GM12892 (cell line): ENCODE data around the gene SERPING1.

Experiments
- DNase-seq: peaks from one replicate; pipeline ENCODE4 v3.0.0; 2011; ENCODE audit not compliant: insufficient read length
- FAIRE-seq: peaks from 2 replicates; lab custom pipeline; 2011; peaks lifted over from hg19 to GRCh38; lab: Jason Lieb, UNC
- POLR2A ChIP-seq: IDR thresholded peaks from 2 replicates; pipeline ENCODE4 v1.6.1; 2011; ENCODE audit warnings: low read depth, low read length, control low read depth
- POLR2AphosphoS5 ChIP-seq: IDR thresholded peaks from 2 replicates; pipeline ENCODE4 v1.6.1; 2011; ENCODE audit warnings: low read depth, low read length, control low read depth
- TAF1 ChIP-seq: IDR thresholded peaks from 2 replicates; pipeline ENCODE4 v1.6.1; 2011; ENCODE audit warnings: low read depth, mild to moderate bottlenecking, control low read depth, low read length, borderline replicate concordance

Gene SERPING1

DNA sequence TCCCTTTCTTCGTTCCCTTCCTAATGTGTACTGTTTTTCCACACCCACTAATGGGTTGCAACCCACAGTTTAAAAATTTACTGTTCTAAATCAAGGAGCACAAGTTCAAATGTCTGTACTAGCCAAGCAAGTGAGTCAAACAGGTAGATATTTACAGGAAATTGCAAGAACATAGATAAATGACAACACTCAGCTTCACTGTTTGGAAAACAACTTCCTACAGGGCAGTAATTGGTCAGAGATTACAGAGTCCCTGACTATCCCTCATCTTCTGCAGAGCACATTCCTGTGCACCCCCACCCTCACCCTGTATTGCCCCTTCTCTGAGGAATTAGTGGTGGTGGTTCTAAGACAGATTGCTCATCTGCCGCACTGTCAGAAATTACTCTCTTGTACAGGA lies 1.9 kb downstream of the SERPING1 start:
- FAIRE-seq (no peak), DNase-seq (no peak)
- TF ChIP-seq TAF1 (no peak), POLR2A (no peak)

- FAIRE-seq = no peak
- TF ChIP-seq POLR2A (no peak), POLR2AphosphoS5 (no peak), TAF1 (no peak)
- no peak for DNase-seq
Measured at GRCh38 chr11:57601297-57601696, 3.8 kb downstream of the SERPING1 start.

DNA sequence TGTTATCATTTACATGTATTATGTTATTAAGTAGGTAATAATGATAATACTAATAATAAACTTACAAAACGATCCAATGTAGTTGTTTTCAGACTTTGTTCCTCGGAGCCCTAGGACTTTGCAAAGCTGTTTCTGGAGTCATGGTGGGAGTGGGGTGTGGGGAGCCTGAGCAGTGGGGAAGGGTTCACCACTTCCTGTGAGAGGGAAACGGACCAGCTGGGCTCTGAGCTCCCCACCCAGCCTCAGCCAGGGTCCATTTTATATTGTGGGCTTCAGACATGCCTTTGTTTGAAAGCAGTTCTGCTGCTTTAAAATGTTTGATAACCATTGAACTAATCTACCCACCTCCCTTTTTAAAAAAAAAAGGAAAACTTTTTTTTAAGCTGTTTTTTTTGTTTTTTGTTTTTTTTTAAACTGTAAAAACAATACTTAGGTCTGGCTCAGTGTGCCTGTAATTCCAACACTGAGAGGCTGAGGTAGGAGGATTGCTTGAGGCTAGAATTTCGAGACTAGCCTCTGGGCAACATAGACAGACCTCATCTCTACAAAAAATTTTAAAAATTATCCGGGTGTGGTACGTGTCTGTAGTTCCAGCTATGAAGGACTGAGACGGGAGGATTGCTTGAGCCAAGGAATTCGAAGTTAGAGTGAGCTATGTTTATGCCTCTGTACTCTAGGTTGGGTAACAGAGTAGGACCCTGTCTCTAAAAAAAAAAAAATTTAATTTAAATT lies 7.0 kb downstream of the SERPING1 start:
- DNase-seq (no peak), FAIRE-seq (no peak)
- TF ChIP-seq POLR2AphosphoS5 = no peak
- no peak for TF ChIP-seq TAF1

- FAIRE-seq = no peak
Measured at GRCh38 chr11:57605028-57605420, 7.5 kb downstream of the SERPING1 start.

GRCh38 chr11:57610170-57610569 lies 12.7 kb downstream of the SERPING1 start:
- TF ChIP-seq POLR2AphosphoS5 = no peak
- TF ChIP-seq POLR2A = no peak
- TF ChIP-seq TAF1 = no peak
- no peak for DNase-seq
- no peak for FAIRE-seq

More at GRCh38 chr11:57605028-57605420, 7.5 kb downstream of the SERPING1 start:
- no peak for DNase-seq
- no peak for TF ChIP-seq TAF1
- no peak for TF ChIP-seq POLR2AphosphoS5

- FAIRE-seq = no peak
- no peak for DNase-seq
- TF ChIP-seq POLR2A = no peak
- no peak for TF ChIP-seq POLR2AphosphoS5
- no peak for TF ChIP-seq TAF1
Measured at GRCh38 chr11:57614234-57614772, 16.8 kb downstream of the SERPING1 start.

GRCh38 chr11:57615308-57615707 lies 17.8 kb downstream of the SERPING1 start:
- no peak for FAIRE-seq
- TF ChIP-seq POLR2A (no peak), POLR2AphosphoS5 (no peak), TAF1 (no peak)
- DNase-seq = no peak

DNA sequence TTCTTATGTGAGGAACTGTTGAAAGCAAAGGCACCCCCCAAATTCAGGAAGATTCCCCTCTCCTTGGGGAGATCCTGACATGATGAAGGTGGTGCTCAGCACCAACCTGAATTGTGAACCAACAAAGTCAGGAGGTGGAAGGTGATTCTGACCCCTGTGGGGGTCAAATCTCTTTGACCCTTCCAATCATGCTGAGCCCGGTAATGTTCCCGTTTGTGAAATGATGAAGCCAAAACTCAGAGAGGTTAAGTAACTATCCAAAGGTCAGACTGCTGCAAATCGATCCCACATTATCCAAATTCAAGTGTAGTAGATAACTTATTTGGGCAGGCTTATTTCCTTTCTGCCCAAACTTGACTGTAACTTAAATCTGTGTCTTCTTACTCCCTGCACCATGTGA lies 19.1 kb downstream of the SERPING1 start:
- FAIRE-seq (no peak), DNase-seq (no peak)
- no peak for TF ChIP-seq POLR2A
- no peak for TF ChIP-seq TAF1
- no peak for TF ChIP-seq POLR2AphosphoS5

- FAIRE-seq (no peak), DNase-seq (no peak)
- TF ChIP-seq TAF1 (no peak), POLR2AphosphoS5 (no peak), POLR2A (no peak)
Measured at GRCh38 chr11:57618438-57618837, 21.0 kb downstream of the SERPING1 start.

DNA sequence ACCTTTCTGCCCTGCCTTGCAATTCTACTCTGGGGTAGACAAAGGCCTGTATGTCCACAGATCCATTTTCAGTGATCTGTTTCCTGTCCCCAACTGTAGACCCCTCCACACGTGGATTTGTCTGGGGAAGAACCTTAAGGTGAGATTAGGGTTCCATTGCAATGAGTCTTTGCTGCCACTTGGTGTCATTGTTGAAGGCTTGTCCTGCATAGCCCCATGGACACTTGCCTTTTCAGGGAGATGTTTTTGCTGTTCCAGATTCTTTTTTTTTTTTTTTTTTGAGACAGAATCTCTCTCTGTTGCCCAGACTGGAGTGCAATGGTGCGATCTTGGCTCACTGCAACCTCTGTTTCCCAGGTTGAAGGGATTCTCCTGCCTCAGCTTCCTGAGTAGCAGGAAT lies 21.8 kb downstream of the SERPING1 start:
- no peak for TF ChIP-seq POLR2A
- TF ChIP-seq TAF1 = no peak
- no peak for TF ChIP-seq POLR2AphosphoS5
- DNase-seq (no peak), FAIRE-seq (no peak)

GRCh38 chr11:57620467-57620866 lies 23.0 kb downstream of the SERPING1 start:
- TF ChIP-seq TAF1 = no peak
- no peak for TF ChIP-seq POLR2A
- no peak for TF ChIP-seq POLR2AphosphoS5
- no peak for FAIRE-seq
- DNase-seq = no peak

- TF ChIP-seq POLR2AphosphoS5 (no peak), POLR2A (no peak), TAF1 (no peak)
- DNase-seq (no peak), FAIRE-seq (no peak)
Measured at GRCh38 chr11:57622263-57622662, 24.8 kb downstream of the SERPING1 start.

DNA sequence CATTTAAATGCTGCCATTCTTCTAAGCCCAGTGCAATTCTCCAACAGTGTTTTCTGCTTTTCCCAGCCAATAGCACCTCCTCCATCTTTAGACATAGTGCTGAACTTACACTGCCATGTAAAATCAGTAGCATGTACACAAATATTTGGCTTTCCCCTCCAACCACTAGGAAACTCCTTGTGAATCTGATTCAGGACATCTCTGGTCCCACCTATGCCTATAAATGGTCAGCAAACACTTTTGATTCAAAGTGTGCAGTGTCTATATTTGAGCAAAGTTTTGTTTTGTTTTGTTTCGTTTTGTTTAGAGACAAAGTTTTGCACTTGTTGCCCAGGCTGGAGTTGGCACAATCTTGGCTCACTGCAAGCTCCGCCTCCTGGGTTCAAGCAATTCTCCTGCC lies 27.4 kb downstream of the SERPING1 start:
- DNase-seq (no peak), FAIRE-seq (no peak)
- TF ChIP-seq POLR2AphosphoS5 (no peak), TAF1 (no peak), POLR2A (no peak)
